Mesothelial cell of epicardium (in vitro differentiated cells): ENCODE measurements around the gene NELFCD. TPM values are rescaled to one million over a fixed set of nuclear protein-coding genes. Genes with fewer than 3 reads are reported as not detected.
A peak's percentile ranks its signal among the peaks of the same experiment; 100 is the strongest.
"Not testable (repeated sequence)": the region's sequence is repeated elsewhere in the genome, so short reads cannot be mapped to it uniquely, and the experiment has no call there.

Experiments
- DNase-seq, 2 experiments: peaks; one replicate each; pipeline ENCODE4 v3.0.0; 2021; ENCODE audit warnings: low spot score in 2 of 2; ENCODE audit not compliant: unreplicated experiment in 2 of 2
- H3K27ac Mint-ChIP-seq: 2 replicates; pipeline ENCODE4 v1.8.0; 2021; ENCODE audit warnings: mixed read lengths
- H3K27me3 Mint-ChIP-seq: 2 replicates; pipeline ENCODE4 v1.8.0; 2021; ENCODE audit warnings: low read depth, mixed read lengths
- H3K36me3 Mint-ChIP-seq: 2 replicates; pipeline ENCODE4 v1.8.0; 2021; ENCODE audit warnings: mixed read lengths
- H3K4me1 Mint-ChIP-seq: 2 replicates; pipeline ENCODE4 v1.8.0; 2021; ENCODE audit warnings: mixed read lengths
- H3K4me3 Mint-ChIP-seq: 2 replicates; pipeline ENCODE4 v1.8.0; 2021; ENCODE audit warnings: mild to moderate bottlenecking, moderate library complexity, mixed read lengths
- H3K9me3 Mint-ChIP-seq: 2 replicates; pipeline ENCODE4 v1.8.0; 2021; ENCODE audit warnings: mixed read lengths
- total RNA-seq: library from RNA; stranded (reverse); gene quantifications from 3 replicates; pipeline ENCODE4 v1.2.1, GENCODE V29; 2021
- TF ChIP-seq, protein P1 (sequence below): fragments of 200-600 bp; sonication (generic); IDR thresholded peaks from one replicate; pipeline ENCODE4 v1.5.0; 2021; ENCODE audit warnings: antibody characterized with exemption; ENCODE audit not compliant: unreplicated experiment

Gene NELFCD
- total RNA-seq, 1 donor from 2014 or later = 106 TPM

DNA sequence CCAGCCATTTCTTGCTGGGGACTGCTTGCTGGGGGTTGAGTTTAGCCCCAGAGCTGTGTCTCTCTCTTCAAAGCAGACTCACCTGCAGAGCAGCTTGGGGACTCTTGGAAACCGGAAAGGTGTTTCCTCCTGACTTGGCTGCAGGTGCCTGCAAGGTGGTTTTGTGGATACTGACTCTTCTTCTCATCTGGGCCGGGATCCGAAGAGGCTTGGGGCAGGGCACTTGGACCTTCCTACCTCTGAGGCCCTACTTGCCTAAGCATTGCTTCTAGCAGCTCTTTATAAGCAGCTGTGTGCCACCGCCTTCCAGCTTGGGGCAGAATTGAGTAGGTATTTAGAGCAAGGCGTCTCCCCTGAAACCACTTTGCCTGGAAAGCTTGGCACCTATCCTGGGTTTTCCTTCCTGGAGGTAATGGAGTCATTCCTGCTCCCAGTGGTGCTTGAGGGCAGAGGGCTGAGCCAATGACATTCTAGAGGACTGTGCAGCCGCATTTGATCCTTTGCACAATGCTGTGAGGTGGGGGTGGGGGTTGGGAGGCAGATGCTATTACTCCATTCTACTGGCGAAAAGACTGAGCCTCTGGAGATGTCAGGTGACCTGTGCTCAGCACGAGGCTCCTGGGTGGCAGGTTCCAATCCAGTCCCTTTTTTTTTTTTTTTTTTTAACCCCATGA lies 29.4 kb downstream of the NELFCD start:
- Mint-ChIP-seq H3K9me3 (no peaks in the 10 kb centered on the region), H3K36me3 (no peaks in the 10 kb centered on the region), H3K4me3 (no peak overlapping the region), H3K4me1 (peaks cover 31% of the 10 kb centered on the region), H3K27me3 (no peaks in the 10 kb centered on the region), H3K27ac (peak overlapping the region; percentile 77)
- TF ChIP-seq, protein P1, sequence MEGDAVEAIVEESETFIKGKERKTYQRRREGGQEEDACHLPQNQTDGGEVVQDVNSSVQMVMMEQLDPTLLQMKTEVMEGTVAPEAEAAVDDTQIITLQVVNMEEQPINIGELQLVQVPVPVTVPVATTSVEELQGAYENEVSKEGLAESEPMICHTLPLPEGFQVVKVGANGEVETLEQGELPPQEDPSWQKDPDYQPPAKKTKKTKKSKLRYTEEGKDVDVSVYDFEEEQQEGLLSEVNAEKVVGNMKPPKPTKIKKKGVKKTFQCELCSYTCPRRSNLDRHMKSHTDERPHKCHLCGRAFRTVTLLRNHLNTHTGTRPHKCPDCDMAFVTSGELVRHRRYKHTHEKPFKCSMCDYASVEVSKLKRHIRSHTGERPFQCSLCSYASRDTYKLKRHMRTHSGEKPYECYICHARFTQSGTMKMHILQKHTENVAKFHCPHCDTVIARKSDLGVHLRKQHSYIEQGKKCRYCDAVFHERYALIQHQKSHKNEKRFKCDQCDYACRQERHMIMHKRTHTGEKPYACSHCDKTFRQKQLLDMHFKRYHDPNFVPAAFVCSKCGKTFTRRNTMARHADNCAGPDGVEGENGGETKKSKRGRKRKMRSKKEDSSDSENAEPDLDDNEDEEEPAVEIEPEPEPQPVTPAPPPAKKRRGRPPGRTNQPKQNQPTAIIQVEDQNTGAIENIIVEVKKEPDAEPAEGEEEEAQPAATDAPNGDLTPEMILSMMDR = no peak
- peak in 1 of 2 experiments; percentile 29 for DNase-seq

DNA sequence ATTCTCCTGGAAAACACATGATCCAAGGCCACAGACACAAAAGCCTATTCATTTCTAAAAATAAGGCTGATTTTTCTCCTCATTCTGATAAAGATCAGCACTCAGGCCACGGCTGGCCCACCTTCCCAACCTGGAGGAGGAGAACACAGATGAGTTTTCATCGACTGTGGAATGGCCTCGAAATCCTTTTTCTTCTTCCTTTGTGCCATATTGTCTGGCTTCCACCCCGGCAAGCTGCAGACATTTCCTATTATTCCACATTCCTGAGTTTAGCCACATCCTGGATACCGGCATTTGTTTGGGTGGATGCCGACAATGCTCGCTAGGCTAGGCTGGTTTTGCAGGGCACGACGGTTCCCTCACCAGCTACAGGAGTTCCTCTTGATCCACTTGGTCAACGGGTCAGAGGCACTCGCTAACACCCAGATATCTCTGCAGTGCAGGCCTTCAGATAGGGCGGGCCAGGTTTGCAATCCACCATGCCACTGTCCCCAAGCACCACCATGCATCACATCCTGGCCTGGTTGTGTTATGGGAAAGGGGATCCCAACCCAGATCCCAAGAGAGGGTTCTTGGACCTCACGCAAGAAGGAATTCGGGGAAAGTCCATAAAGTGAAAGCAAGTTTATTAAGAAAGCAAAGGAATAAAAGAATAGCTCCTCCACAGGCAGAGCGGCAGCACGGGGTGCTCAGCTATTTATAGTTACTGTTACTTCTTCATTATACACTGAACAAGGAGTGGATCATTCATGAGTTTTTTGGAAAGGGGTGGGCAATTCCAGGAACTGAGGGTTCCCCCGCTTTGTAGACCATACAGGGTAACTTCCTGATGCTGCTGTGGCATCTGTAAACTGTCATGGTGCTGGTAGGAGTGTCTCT lies 30.2 kb downstream of the NELFCD start:
- Mint-ChIP-seq H3K27ac (peak overlapping the region; percentile 77), H3K4me3 (no peak overlapping the region), H3K9me3 (no peaks in the 10 kb centered on the region), H3K4me1 (peaks cover 28% of the 10 kb centered on the region), H3K27me3 (no peaks in the 10 kb centered on the region), H3K36me3 (no peaks in the 10 kb centered on the region)
- TF ChIP-seq, protein P1 = no peak
- peak in 1 of 2 experiments; percentile 38 for DNase-seq

DNA sequence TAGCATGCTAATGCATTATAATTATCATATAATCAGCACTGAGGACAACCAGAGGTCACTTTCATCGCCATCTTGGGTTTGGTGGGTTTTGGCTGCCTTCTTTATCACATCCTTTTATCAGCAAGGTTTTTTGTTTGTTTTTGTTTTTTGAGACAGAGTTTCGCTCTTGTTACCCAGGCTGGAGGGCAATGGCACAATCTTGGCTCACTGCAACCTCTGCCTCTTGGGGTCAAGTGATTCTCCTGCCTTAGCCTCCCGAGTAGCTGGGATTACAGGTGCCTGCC lies 30.8 kb downstream of the NELFCD start:
- DNase-seq, H3K27me3 Mint-ChIP-seq, H3K9me3 Mint-ChIP-seq, H3K36me3 Mint-ChIP-seq, H3K27ac Mint-ChIP-seq, H3K4me3 Mint-ChIP-seq: not testable (repeated sequence)
- H3K4me1 Mint-ChIP-seq = peaks cover 33% of the 10 kb centered on the region

DNA sequence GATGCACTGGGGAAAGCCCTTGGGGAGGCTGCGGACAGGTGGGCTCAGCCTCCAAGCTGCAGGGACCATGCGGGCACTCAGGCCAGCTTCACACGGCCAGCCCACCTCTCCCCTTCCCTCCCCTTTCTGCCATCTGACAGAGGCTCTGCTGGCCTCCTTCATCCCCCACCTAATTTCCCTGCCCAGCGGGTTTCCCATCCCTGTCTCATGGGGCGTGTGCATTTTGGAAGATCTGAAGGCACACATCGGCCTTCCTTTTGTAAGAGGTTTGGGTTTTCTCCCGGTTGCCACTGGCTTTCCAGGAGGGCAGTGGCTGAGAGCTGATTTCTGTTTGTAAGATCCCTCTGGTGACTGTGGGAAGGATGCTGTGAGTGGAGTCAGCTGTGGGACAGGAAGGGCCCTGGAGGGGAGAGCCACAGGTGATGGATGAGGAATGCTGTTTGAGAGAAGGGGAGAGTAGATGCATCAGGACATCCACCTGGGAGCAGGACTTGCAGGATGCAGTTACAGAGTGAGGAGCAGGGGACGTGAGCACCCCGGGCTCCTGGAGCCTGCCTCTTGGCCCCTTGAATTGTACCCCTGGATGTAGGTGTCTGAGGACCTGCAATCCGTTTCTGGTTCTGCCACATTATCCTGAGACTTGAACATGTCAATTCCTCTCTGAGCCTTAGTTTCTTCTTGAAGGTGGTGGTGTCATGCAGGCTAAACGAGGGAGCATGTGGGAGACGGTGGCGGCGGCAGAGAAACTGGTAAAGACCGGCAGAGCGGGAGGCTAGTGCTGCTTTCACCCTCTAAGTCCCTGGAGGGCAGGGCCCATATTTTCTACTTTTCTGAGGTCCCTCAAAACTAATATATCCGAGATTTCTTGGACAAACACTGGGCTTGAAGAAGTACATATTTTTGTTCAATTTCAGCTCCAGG lies 32.2 kb downstream of the NELFCD start:
- Mint-ChIP-seq H3K36me3 (no peaks in the 10 kb centered on the region), H3K4me1 (peaks cover 35% of the 10 kb centered on the region), H3K9me3 (no peaks in the 10 kb centered on the region), H3K27me3 (no peaks in the 10 kb centered on the region), H3K27ac (no peak overlapping the region), H3K4me3 (no peak overlapping the region)
- peak in 1 of 2 experiments; percentile 26 for DNase-seq
- TF ChIP-seq, protein P1 = no peak

DNA sequence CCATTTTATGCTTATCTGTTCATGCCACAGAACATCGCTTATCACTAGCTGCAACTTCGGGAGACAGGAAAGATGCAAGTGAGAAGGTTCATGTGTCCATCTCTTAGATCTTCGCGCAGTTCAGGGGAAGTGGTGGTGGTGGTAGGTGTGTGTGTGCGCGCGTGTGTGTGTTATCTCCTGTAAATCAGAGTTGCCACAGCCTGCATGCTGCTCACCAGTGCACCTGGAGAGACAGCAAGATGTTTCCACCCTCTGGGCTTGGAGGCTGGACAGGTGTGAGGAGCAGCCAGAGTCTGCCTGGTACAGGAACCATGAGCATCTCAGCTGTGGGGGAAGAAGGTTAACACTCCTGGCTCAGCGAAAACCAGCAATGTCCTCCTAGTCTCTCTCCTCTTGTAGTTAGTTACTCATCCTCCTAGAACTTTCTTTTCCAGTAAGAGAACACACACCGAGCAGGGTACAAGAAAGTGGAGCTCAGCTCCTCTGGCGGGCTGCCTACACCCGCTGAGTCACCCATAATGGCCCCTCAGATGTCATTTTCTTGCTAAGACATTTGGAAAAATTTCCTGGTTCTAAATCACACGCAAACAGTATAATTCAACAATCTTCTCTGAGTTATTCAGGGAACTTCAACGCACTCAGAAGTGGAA lies 33.0 kb downstream of the NELFCD start:
- Mint-ChIP-seq H3K4me3 (no peak overlapping the region), H3K9me3 (no peaks in the 10 kb centered on the region), H3K4me1 (peaks cover 35% of the 10 kb centered on the region), H3K27ac (no peak overlapping the region), H3K36me3 (no peaks in the 10 kb centered on the region), H3K27me3 (no peaks in the 10 kb centered on the region)
- peak in 1 of 2 experiments; percentile 20 for DNase-seq
- TF ChIP-seq, protein P1 = no peak
